Measurements from ENCODE around the gene KRTAP5-10. TPM values are rescaled to one million over a fixed set of nuclear protein-coding genes. Genes with fewer than 3 reads are reported as not detected.
"Not testable (repeated sequence)": the region's sequence is repeated elsewhere in the genome, so short reads cannot be mapped to it uniquely, and the experiment has no call there.

The KRTAP5-10 gene
- total RNA-seq, 2 experiments from 2014 or later: not detected

DNA sequence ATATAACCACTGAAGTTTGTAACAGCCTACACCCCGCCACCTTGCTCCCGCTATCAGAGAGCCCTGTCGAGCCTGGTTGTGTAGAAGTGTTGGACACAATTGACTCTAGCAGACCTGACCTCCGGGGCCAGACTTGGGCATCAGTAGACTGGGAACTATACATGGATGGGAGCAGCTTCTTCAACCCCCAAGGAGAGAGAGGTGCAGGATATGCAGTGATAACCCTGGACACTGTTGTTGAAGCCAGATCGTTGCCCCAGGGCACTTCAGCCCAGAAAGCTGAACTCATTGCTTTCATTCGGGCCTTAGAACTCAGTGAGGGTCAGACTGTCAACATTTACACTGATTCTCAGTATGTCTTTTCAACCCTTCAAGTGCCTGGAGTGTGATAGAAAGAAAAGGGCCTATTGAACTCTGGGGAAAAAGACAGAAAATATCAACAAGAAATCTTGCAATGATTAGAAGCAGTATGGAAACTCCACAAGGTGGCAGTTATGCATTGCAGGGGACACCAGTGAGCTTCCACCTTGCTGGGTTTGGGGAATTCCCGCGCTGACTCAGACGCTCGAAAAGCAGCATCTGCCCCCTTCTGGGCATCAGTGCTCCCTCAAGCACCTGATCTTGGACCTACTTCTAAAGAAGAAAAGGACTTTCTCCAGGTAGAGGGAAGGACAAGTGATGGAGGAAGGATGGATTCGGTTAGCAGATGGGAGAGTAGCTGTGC lies 23.6 kb downstream of the KRTAP5-10 start:
- TF ChIP-seq, protein P1, sequence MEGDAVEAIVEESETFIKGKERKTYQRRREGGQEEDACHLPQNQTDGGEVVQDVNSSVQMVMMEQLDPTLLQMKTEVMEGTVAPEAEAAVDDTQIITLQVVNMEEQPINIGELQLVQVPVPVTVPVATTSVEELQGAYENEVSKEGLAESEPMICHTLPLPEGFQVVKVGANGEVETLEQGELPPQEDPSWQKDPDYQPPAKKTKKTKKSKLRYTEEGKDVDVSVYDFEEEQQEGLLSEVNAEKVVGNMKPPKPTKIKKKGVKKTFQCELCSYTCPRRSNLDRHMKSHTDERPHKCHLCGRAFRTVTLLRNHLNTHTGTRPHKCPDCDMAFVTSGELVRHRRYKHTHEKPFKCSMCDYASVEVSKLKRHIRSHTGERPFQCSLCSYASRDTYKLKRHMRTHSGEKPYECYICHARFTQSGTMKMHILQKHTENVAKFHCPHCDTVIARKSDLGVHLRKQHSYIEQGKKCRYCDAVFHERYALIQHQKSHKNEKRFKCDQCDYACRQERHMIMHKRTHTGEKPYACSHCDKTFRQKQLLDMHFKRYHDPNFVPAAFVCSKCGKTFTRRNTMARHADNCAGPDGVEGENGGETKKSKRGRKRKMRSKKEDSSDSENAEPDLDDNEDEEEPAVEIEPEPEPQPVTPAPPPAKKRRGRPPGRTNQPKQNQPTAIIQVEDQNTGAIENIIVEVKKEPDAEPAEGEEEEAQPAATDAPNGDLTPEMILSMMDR (IDR thresholded peaks at IDR 0.05): peak; percentile 52
- CTCF ChIA-PET; ATAC-seq; H3K4me1 Mint-ChIP-seq (ENCODE audit: low read depth); H3K27me3 Mint-ChIP-seq; POLR2A ChIA-PET; H3K36me3 Mint-ChIP-seq (ENCODE audit: low read depth); H3K4me3 Mint-ChIP-seq; intact Hi-C loops (cut with micrococcal nuclease); H3K9me3 Mint-ChIP-seq; H3K27ac Mint-ChIP-seq: not testable (repeated sequence)
- DNase-seq: peak; percentile 85

DNA sequence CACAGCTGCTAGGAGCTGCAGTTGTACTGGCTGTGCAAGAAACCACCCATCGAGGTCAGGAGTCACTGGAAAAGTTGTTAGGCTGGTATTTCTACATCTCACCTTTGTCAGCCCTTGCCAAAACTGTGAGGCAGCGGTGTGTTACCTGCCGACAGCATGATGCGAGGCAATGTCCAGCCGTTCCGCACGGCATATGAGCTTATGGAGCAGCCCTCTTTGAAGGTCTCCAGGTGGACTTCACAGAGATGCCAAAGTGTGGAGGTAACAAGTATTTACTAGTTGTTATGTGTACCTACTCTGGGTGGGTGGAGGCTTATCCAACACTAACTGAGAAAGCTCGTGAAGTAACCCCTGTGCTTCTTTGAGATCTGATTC lies 24.2 kb downstream of the KRTAP5-10 start:
- CTCF ChIA-PET; ATAC-seq; DNase-seq; H3K9me3 Mint-ChIP-seq; H3K36me3 Mint-ChIP-seq (ENCODE audit: low read depth); H3K4me1 Mint-ChIP-seq (ENCODE audit: low read depth); POLR2A ChIA-PET; H3K4me3 Mint-ChIP-seq; intact Hi-C loops (cut with micrococcal nuclease); H3K27me3 Mint-ChIP-seq; H3K27ac Mint-ChIP-seq: not testable (repeated sequence)

DNA sequence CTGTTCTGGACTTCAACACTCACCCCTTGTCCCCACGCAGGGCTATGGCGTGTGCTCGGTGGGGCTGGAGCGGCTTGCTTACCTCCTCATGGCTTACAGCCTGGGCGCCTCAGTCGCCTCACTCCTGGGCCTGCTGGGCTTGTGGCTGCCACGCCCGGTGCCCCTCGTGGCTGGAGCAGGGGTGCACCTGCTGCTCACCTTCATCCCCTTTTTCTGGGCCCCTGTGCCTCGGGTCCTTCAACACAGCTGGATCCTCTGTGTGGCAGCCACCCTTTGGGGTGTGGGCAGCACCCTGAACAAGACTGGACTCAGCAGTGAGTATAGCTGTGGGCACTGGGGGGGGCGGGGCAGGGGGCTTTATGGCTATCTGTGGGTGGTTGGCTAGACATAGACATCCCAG lies 37.9 kb downstream of the KRTAP5-10 start:
- H3K4me1 Mint-ChIP-seq (ENCODE audit: low read depth); DNase-seq; ATAC-seq; CTCF ChIA-PET; H3K27ac Mint-ChIP-seq; H3K36me3 Mint-ChIP-seq (ENCODE audit: low read depth); H3K9me3 Mint-ChIP-seq; POLR2A ChIA-PET; H3K4me3 Mint-ChIP-seq; intact Hi-C loops (cut with micrococcal nuclease): not testable (repeated sequence)
- H3K27me3 Mint-ChIP-seq: peaks cover 14% of the 10 kb centered on the region

DNA sequence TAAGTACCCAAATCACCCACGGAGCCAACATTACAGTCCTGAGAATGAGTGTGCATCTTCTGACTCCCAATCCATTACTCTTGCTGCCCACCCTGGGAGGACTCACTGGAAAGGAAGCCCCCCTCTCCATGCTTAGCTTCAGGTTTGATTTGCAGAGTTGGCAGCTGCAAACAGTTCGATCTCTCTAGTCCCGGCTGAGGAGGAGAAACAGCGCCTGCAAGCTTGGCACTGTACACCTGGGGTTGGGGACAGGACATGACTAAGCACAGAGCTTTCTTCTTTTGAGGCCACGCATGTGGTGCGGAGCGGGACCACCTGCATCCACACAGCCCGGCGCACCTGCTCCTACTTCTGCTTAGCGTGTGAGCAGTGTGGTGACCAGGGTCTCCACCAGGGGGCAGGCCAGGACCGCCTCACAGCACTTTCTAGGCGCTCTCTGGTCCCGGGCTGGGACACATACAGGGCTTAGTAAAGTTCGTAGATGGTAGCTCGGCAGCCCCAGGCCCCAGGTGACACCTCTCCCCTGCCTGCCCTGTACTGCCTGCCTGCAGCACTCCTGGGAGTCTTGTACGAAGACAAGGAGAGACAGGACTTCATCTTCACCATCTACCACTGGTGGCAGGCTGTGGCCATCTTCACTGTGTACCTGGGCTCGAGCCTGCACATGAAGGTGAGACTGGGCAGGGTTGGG lies 39.6 kb downstream of the KRTAP5-10 start:
- intact Hi-C loops (cut with micrococcal nuclease); ATAC-seq; POLR2A ChIA-PET; H3K4me1 Mint-ChIP-seq (ENCODE audit: low read depth); H3K9me3 Mint-ChIP-seq; H3K4me3 Mint-ChIP-seq; H3K36me3 Mint-ChIP-seq (ENCODE audit: low read depth); H3K27ac Mint-ChIP-seq: not testable (repeated sequence)
- CTCF ChIA-PET: interaction anchor here (1.5 kb wide), 1 partner anchor 18 kb away, joined by 3 read pairs; no protein-coding TSS in a partner anchor
- TF ChIP-seq, protein P1 (IDR thresholded peaks at IDR 0.05): peak; percentile 61
- DNase-seq: peak; percentile 38
- H3K27me3 Mint-ChIP-seq: peaks cover 20% of the 10 kb centered on the region

DNA sequence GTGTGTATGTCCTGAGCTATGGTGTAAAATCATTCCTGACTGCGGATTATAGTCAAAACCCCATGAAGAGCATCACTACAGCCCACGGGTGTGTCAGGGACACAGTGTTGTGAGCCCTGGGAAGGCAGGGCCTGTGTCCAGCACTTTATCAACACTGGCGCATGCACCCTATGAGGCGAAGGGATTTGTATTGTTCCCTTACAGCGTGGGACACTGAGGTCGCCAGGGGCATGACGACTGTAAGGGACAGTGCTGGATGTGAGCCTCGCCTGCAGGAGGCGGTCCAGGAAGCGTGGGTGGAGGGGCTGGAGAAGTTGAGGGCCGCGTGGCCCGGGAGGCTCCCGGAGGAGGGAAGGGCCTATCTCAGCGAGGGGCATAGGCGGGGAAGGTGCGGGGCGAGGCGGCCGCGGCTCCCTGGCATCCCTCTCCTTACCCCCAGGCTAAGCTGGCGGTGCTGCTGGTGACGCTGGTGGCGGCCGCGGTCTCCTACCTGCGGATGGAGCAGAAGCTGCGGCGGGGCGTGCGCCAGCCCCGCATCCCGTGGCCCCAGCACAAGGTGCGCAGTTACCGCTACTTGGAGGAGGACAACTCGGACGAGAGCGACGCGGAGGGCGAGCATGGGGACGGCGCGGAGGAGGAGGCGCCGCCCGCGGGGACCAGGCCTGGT lies 41.6 kb downstream of the KRTAP5-10 start:
- H3K27ac Mint-ChIP-seq; POLR2A ChIA-PET; DNase-seq; H3K36me3 Mint-ChIP-seq (ENCODE audit: low read depth); ATAC-seq; H3K9me3 Mint-ChIP-seq; H3K4me1 Mint-ChIP-seq (ENCODE audit: low read depth); H3K4me3 Mint-ChIP-seq; intact Hi-C loops (cut with micrococcal nuclease); CTCF ChIA-PET: not testable (repeated sequence)
- peaks cover 20% of the 10 kb centered on the region for H3K27me3 Mint-ChIP-seq

DNA sequence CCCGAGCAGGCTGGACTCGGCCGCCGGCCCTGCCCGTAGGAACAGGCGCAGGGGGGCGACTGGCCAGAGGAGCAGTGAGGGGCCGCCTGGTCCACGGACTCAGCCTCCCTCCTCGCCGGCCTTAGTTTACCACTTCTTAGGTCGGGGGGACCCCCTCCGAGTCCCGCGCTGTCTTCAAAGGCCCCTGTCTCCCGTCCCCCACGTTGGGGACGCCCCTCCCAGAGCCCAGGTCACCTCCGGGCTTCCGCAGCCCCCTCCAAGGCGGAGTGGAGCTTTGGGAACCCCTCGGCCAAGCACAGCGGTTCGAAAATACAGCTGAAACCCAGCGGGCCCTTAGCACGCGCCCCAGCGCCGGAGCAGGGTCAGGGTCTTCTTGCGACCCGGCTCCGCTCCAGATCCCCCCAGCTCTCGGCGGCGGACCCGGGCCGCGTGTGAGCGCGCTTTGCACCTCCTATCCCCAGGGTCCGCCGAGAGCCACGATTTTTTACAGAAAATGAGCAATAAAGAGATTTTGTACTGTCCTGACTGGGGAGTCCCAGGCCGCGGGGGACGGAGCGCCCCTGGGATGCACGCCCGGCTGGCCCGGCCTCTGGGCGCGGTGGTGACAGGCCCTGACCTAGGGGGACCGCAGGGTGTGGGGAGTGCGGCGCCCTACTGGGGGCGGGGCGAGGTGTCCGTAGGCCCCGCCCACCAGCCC lies 42.3 kb downstream of the KRTAP5-10 start:
- ATAC-seq; H3K4me1 Mint-ChIP-seq (ENCODE audit: low read depth); H3K27ac Mint-ChIP-seq; intact Hi-C loops (cut with micrococcal nuclease); DNase-seq; CTCF ChIA-PET; H3K4me3 Mint-ChIP-seq; POLR2A ChIA-PET; H3K9me3 Mint-ChIP-seq; H3K36me3 Mint-ChIP-seq (ENCODE audit: low read depth): not testable (repeated sequence)
- H3K27me3 Mint-ChIP-seq: peaks cover 20% of the 10 kb centered on the region

DNA sequence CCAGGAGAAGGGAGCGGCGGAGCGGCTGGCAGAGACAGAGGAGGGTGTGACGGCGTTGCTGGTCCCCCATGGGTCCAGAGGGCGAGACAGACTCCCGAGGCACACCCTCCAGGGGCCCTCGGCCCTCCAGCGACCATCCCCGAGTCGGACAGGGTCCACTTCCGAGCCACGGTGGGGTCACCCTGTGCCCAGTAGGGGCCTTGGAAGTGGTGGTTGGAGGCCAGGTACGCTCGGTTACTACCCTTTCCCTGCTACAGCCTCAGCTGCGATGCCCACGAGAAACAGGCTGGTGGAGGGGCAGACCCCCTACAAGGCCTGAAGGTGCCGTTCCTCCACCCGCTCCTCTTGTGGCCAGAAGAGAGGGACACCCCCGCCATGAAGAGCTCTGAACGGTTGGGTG lies 42.9 kb downstream of the KRTAP5-10 start:
- H3K27me3 Mint-ChIP-seq: peaks cover 20% of the 10 kb centered on the region
- H3K4me1 Mint-ChIP-seq (ENCODE audit: low read depth); ATAC-seq; POLR2A ChIA-PET; DNase-seq; H3K4me3 Mint-ChIP-seq; CTCF ChIA-PET; H3K36me3 Mint-ChIP-seq (ENCODE audit: low read depth); intact Hi-C loops (cut with micrococcal nuclease); H3K9me3 Mint-ChIP-seq; H3K27ac Mint-ChIP-seq: not testable (repeated sequence)

DNA sequence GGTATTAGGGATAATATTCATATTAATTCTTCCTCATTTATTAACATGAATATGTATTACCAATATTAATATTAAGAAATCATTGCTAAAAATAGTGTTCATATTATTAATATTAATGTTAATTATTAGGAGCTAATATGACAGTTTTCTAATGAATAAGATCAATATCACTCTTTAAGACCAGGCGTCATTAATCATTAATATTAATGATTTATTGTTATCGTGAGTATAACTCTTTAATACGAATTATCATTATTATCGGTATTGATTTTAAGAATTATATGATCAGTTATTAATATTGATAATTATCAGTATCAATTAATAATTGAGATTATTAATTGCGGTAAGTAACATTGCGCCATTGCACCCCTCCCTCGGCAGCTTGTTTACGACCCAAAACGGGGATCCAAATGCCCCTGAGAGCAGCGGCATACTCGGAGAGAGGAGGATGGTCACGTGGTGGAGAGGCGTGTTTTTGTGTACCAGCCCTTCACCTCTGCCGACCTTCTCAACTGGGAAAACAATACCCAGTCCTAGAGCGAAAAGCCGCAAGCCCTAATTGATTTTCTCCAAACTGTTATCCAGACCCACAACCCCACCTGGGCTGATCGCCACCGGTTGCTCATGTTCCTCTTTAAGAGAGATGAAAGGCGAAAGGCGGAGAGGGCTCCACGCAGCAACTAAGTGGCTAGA lies 46.0 kb downstream of the KRTAP5-10 start:
- H3K4me1 Mint-ChIP-seq (ENCODE audit: low read depth); ATAC-seq; H3K27ac Mint-ChIP-seq; POLR2A ChIA-PET; H3K9me3 Mint-ChIP-seq; H3K4me3 Mint-ChIP-seq; intact Hi-C loops (cut with micrococcal nuclease); H3K36me3 Mint-ChIP-seq (ENCODE audit: low read depth); DNase-seq; CTCF ChIA-PET: not testable (repeated sequence)
- H3K27me3 Mint-ChIP-seq: peaks cover 13% of the 10 kb centered on the region

DNA sequence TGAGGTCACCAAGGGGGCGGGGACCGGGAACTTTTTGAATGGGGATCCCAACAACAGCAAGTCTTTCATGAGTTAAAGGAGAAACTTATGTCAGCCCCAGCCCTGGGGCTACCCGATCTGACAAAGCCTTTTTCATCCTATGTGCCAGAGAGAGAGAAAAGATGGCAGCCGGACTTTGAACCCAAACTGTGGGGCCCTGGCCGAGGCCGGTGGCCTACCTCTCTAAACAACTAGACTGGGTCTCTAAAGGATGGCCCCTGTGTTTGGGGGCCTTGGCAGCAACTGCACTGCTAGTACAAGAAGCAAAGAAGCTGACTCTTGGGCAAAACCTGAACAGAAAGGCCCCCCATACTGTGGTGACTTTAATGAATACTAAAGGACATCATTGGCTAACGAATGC lies 48.6 kb downstream of the KRTAP5-10 start:
- ATAC-seq; H3K9me3 Mint-ChIP-seq; H3K4me3 Mint-ChIP-seq; intact Hi-C loops (cut with micrococcal nuclease); DNase-seq; H3K36me3 Mint-ChIP-seq (ENCODE audit: low read depth); H3K27me3 Mint-ChIP-seq; H3K27ac Mint-ChIP-seq; CTCF ChIA-PET; H3K4me1 Mint-ChIP-seq (ENCODE audit: low read depth); POLR2A ChIA-PET: not testable (repeated sequence)
